Inflammatory macrophage treated with lipopolysaccharide for 4 hours (primary cell): ENCODE data around the gene NCAM2.

Experiments
- DNase-seq: peaks from one replicate; pipeline ENCODE4 v3.0.0-alpha.2; 2020

NCAM2 gene

GRCh38 chr21:21179619-21180298, 181.6 kb downstream of the NCAM2 start:
- no peak for DNase-seq

GRCh38 chr21:21182401-21183010, 184.3 kb downstream of the NCAM2 start:
- no peak for DNase-seq

- DNase-seq, result no peak
Observed at GRCh38 chr21:21183092-21183491, 184.9 kb downstream of the NCAM2 start.

- no peak for DNase-seq
Observed at GRCh38 chr21:21184771-21185528, 186.7 kb downstream of the NCAM2 start.

- peak; percentile 34 for DNase-seq
Observed at GRCh38 chr21:21187579-21187978, 189.4 kb downstream of the NCAM2 start.

GRCh38 chr21:21188513-21189195, 190.4 kb downstream of the NCAM2 start:
- peak; percentile 41 for DNase-seq

- no peak for DNase-seq
Observed at GRCh38 chr21:21195417-21195943, 197.3 kb downstream of the NCAM2 start.

- no peak for DNase-seq
Observed at GRCh38 chr21:21196087-21196486, 197.9 kb downstream of the NCAM2 start.

GRCh38 chr21:21196848-21197247, 198.6 kb downstream of the NCAM2 start:
- no peak for DNase-seq

GRCh38 chr21:21199342-21200102, 201.3 kb downstream of the NCAM2 start:
- DNase-seq, result no peak

GRCh38 chr21:21200103-21200938, 202.1 kb downstream of the NCAM2 start:
- DNase-seq, result peak; percentile 84

- DNase-seq, result peak; percentile 80
Observed at GRCh38 chr21:21200939-21201615, 202.9 kb downstream of the NCAM2 start.

GRCh38 chr21:21203822-21204339, 205.7 kb downstream of the NCAM2 start:
- no peak for DNase-seq

- DNase-seq, result no peak
Observed at GRCh38 chr21:21204366-21204996, 206.3 kb downstream of the NCAM2 start.

- DNase-seq, result no peak
Observed at GRCh38 chr21:21205604-21206003, 207.4 kb downstream of the NCAM2 start.

GRCh38 chr21:21210552-21210951, 212.3 kb downstream of the NCAM2 start:
- no peak for DNase-seq

GRCh38 chr21:21213297-21213696, 215.1 kb downstream of the NCAM2 start:
- no peak for DNase-seq

- no peak for DNase-seq
Observed at GRCh38 chr21:21216047-21216446, 217.8 kb downstream of the NCAM2 start.

- DNase-seq, result no peak
Observed at GRCh38 chr21:21226472-21226871, 228.3 kb downstream of the NCAM2 start.

- DNase-seq, result no peak
Observed at GRCh38 chr21:21230672-21231071, 232.5 kb downstream of the NCAM2 start.
